T-helper 22 cell (primary cell): ENCODE measurements around the gene ARHGAP24.

Experiments used
- DNase-seq: peaks from one replicate; pipeline ENCODE4 v3.0.0-alpha.2; 2020; ENCODE audit warnings: low read depth

The ARHGAP24 gene

GRCh38 chr4:85779165-85779564 is 304.2 kb downstream of the ARHGAP24 start:
- DNase-seq, result no peak

- no peak for DNase-seq
These were observed 305.7 kb downstream of the ARHGAP24 start for GRCh38 chr4:85780664-85781063.

- no peak for DNase-seq
These were observed 308.5 kb downstream of the ARHGAP24 start for GRCh38 chr4:85783483-85783882.

GRCh38 chr4:85783900-85784299 is 308.9 kb downstream of the ARHGAP24 start:
- no peak for DNase-seq

- DNase-seq, result no peak
These were observed 309.4 kb downstream of the ARHGAP24 start for GRCh38 chr4:85784348-85784747.

GRCh38 chr4:85784947-85785346 is 310.0 kb downstream of the ARHGAP24 start:
- no peak for DNase-seq

- no peak for DNase-seq
These were observed 312.2 kb downstream of the ARHGAP24 start for GRCh38 chr4:85787133-85787532.

GRCh38 chr4:85788604-85789003 is 313.7 kb downstream of the ARHGAP24 start:
- no peak for DNase-seq

- DNase-seq, result no peak
These were observed 314.3 kb downstream of the ARHGAP24 start for GRCh38 chr4:85789241-85789640.

- no peak for DNase-seq
These were observed 315.6 kb downstream of the ARHGAP24 start for GRCh38 chr4:85790582-85790981.

- no peak for DNase-seq
These were observed 317.7 kb downstream of the ARHGAP24 start for GRCh38 chr4:85792376-85793232.

GRCh38 chr4:85793233-85793585 is 318.3 kb downstream of the ARHGAP24 start:
- no peak for DNase-seq

- no peak for DNase-seq
These were observed 323.2 kb downstream of the ARHGAP24 start for GRCh38 chr4:85798012-85798770.

- no peak for DNase-seq
These were observed 328.9 kb downstream of the ARHGAP24 start for GRCh38 chr4:85803856-85804255.

- no peak for DNase-seq
These were observed 330.9 kb downstream of the ARHGAP24 start for GRCh38 chr4:85805891-85806290.

- DNase-seq, result no peak
These were observed 331.4 kb downstream of the ARHGAP24 start for GRCh38 chr4:85806334-85806733.

GRCh38 chr4:85807247-85807950 is 332.4 kb downstream of the ARHGAP24 start:
- DNase-seq, result no peak

- no peak for DNase-seq
These were observed 333.2 kb downstream of the ARHGAP24 start for GRCh38 chr4:85808104-85808503.

- no peak for DNase-seq
These were observed 333.9 kb downstream of the ARHGAP24 start for GRCh38 chr4:85808864-85809263.

GRCh38 chr4:85812776-85813175 is 337.8 kb downstream of the ARHGAP24 start:
- no peak for DNase-seq

- no peak for DNase-seq
These were observed 341.0 kb downstream of the ARHGAP24 start for GRCh38 chr4:85815796-85816459.

GRCh38 chr4:85818700-85819099 is 343.8 kb downstream of the ARHGAP24 start:
- no peak for DNase-seq
